Testis (tissue), 2 donors: ENCODE measurements around the gene FAM222A.

Source experiments
- CTCF ChIP-seq, 3 experiments: fragments of 450-650 bp in 2 of 3; fragments of 200-600 bp in 1 of 3; sonication (generic) in 1 of 3; IDR thresholded peaks; one replicate each; pipeline ENCODE4 v1.5.1; 2016 to 2019; ENCODE audit warnings: antibody characterized with exemption in 3 of 3, mild to moderate bottlenecking in 2 of 3, moderate library complexity in 1 of 3
- POLR2A ChIP-seq: fragments of 450-650 bp; IDR thresholded peaks from one replicate; pipeline ENCODE4 v1.6.1; 2017; ENCODE audit warnings: antibody characterized with exemption, mild to moderate bottlenecking, moderate library complexity

- no peak for TF ChIP-seq CTCF (IDR thresholded peaks at IDR 0.05)
- no peak for TF ChIP-seq POLR2A
These were observed 95.4 kb downstream of the FAM222A start for GRCh38 chr12:109808876-109809646.
